Upper lobe of right lung (tissue), 1 donor: Measurements from ENCODE around the gene ASTN2. TPM values are rescaled to one million over a fixed set of nuclear protein-coding genes. Genes with fewer than 3 reads are reported as not detected.

Experiments used
- ATAC-seq: fragments of 200-7000 bp; cut with Tn5 transposase; one replicate; pipeline ENCODE4 v1.9.1; 2020; ENCODE audit warnings: mild to moderate bottlenecking, moderate library complexity
- DNase-seq: peaks from one replicate; pipeline ENCODE4 v3.0.0-alpha.2; 2020
- H3K27ac ChIP-seq: fragments of 200-600 bp; one replicate; pipeline ENCODE4 v1.8.0; 2022
- H3K27me3 ChIP-seq: fragments of 200-600 bp; one replicate; pipeline ENCODE4 v1.8.0; 2022; ENCODE audit warnings: mild to moderate bottlenecking
- H3K36me3 ChIP-seq: fragments of 200-600 bp; one replicate; pipeline ENCODE4 v1.8.0; 2022
- H3K4me1 ChIP-seq: fragments of 200-600 bp; one replicate; pipeline ENCODE4 v1.8.0; 2022
- H3K4me3 ChIP-seq: fragments of 200-600 bp; one replicate; pipeline ENCODE4 v1.8.0; 2022; ENCODE audit warnings: mild to moderate bottlenecking
- H3K9me3 ChIP-seq: fragments of 200-600 bp; one replicate; pipeline ENCODE4 v1.8.0; 2022
- intact Hi-C: fragments of 100-400 bp; cut with DNase I; formaldehyde crosslinking; loops from one replicate; pipeline ENCODE4 v1.11.0; 2022
- total RNA-seq: library from RNA; stranded (reverse); fragmentation: NEBNext Ultra II Directional; extraction: Animal tissue kit (Norgen Biotek cat#: 25700); gene quantifications from one replicate; pipeline ENCODE4 v1.2.1, GENCODE V29; 2021
- TF ChIP-seq, protein P1 (sequence below): fragments of 200-600 bp; IDR thresholded peaks from one replicate; pipeline ENCODE4 v1.8.0; 2022; ENCODE audit warnings: antibody characterized with exemption
- donor health status: DM: no; HTN: yes; CAD: no; lungs with severe emphysema.

ASTN2 gene
- total RNA-seq, 1 donor from 2014 or later, result 3.8 TPM

DNA sequence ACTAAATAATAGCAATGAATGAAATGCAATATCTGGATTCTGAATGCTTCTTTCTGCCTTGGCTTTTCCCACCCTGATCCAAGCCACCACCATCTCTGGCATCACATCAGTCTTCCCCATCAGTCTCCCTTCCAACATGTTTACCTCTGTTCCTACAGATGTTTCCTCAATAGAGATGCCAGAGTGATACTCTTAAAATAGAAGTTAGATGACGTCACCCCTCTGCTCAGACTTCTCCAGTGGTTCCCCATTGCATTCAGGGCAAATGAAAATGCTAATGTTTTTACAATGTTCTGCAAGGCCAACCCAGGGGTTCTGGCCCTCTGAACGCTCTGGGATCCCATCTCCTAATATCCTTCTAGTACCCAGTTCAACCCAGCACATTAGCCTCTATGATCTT, 422.0 kb downstream of the ASTN2 start:
- intact Hi-C loops, result no loop called here
- TF ChIP-seq, protein P1, sequence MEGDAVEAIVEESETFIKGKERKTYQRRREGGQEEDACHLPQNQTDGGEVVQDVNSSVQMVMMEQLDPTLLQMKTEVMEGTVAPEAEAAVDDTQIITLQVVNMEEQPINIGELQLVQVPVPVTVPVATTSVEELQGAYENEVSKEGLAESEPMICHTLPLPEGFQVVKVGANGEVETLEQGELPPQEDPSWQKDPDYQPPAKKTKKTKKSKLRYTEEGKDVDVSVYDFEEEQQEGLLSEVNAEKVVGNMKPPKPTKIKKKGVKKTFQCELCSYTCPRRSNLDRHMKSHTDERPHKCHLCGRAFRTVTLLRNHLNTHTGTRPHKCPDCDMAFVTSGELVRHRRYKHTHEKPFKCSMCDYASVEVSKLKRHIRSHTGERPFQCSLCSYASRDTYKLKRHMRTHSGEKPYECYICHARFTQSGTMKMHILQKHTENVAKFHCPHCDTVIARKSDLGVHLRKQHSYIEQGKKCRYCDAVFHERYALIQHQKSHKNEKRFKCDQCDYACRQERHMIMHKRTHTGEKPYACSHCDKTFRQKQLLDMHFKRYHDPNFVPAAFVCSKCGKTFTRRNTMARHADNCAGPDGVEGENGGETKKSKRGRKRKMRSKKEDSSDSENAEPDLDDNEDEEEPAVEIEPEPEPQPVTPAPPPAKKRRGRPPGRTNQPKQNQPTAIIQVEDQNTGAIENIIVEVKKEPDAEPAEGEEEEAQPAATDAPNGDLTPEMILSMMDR, result no peak
- H3K36me3 ChIP-seq, result no peaks in the 10 kb centered on the region
- H3K4me3 ChIP-seq, result no peak overlapping the region
- DNase-seq (no peak), ATAC-seq (no peak)
- no peaks in the 10 kb centered on the region for H3K4me1 ChIP-seq
- H3K27me3 ChIP-seq, result no peaks in the 10 kb centered on the region
- H3K9me3 ChIP-seq, result no peaks in the 10 kb centered on the region
- no peak overlapping the region for H3K27ac ChIP-seq

DNA sequence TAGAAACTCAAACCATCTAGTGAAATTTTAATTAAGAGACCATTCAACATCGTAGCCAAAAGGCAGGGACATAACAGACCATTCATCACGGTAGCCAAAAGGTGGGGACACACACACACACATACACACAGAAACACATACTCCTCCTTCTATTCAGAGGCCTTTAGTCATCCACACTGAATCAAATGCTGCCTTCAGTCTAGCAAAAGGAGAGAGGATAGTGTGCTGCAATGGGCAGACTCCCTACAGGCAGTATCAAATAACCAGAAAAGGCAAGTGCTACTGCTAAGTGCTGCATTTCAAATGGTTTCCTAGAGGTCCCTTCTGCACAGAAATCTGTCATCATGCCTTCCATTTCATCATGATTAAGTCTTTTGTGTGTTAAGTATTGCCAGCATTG, 423.8 kb downstream of the ASTN2 start:
- no peak for DNase-seq
- H3K4me1 ChIP-seq, result no peaks in the 10 kb centered on the region
- no peaks in the 10 kb centered on the region for H3K9me3 ChIP-seq
- no peak overlapping the region for H3K4me3 ChIP-seq
- intact Hi-C loops, result no loop called here
- no peak for ATAC-seq
- no peaks in the 10 kb centered on the region for H3K36me3 ChIP-seq
- H3K27me3 ChIP-seq, result no peaks in the 10 kb centered on the region
- TF ChIP-seq, protein P1, result no peak
- no peak overlapping the region for H3K27ac ChIP-seq

GRCh38 chr9:116990592-116990991, 424.3 kb downstream of the ASTN2 start:
- TF ChIP-seq, protein P1, result no peak
- Histone ChIP-seq H3K4me1 (no peaks in the 10 kb centered on the region), H3K4me3 (no peak overlapping the region), H3K36me3 (no peaks in the 10 kb centered on the region), H3K9me3 (no peaks in the 10 kb centered on the region), H3K27me3 (no peaks in the 10 kb centered on the region), H3K27ac (no peak overlapping the region)
- intact Hi-C loops, result no loop called here
- ATAC-seq (no peak), DNase-seq (no peak)

DNA sequence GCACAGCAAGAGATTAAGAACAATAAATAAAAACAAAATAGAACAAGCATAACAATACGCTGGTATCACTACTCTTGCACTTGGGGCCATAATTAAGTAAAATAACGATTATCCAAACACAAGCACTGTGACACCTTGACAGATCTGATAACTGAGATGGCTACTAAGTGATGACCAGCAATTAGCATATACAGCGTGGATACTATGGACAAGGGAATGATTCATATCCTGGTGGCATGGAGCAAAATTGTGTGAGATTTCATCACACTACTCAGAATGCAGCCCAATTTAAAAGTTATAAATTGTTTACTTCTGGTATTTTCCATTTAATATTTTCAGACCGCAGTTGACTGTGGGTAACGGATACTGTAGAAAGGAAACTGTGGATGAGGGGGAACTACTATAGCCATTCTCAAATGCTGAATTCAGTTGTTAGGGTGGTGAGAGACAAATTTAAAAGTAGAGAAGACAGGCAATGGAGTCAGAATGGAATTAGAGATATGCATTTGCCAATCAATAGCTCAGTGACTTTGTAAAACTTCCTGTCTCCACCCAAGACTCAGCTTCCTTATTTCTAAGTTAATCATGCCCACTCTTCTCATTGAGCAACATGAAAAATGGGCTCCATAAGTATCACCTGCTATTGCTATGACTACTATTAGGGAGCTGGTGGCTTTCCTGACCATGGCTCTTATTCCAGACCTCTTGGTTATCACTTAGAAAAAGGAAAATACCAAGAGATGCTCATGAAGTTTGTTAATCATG, 427.0 kb downstream of the ASTN2 start:
- intact Hi-C loops, result no loop called here

GRCh38 chr9:116986015-116986414, 428.8 kb downstream of the ASTN2 start:
- DNase-seq (no peak), ATAC-seq (no peak)
- Histone ChIP-seq H3K4me1 (no peaks in the 10 kb centered on the region), H3K36me3 (no peaks in the 10 kb centered on the region), H3K9me3 (no peaks in the 10 kb centered on the region), H3K27ac (no peak overlapping the region), H3K27me3 (no peaks in the 10 kb centered on the region), H3K4me3 (no peak overlapping the region)
- TF ChIP-seq, protein P1, result no peak
- intact Hi-C loops, result no loop called here

More for the DNA sequence above, 427.0 kb downstream of the ASTN2 start:
- DNase-seq (no peak), ATAC-seq (no peak)
- Histone ChIP-seq H3K4me1 (no peaks in the 10 kb centered on the region), H3K27me3 (no peaks in the 10 kb centered on the region), H3K4me3 (no peak overlapping the region), H3K9me3 (no peaks in the 10 kb centered on the region), H3K27ac (no peak overlapping the region), H3K36me3 (no peaks in the 10 kb centered on the region)
- TF ChIP-seq, protein P1, result no peak
